HepG2 (cell line): Measurements from ENCODE around the gene P2RY8. TPM values are rescaled to one million over a fixed set of nuclear protein-coding genes. Genes with fewer than 3 reads are reported as not detected.
"Not testable (repeated sequence)": the region's sequence is repeated elsewhere in the genome, so short reads cannot be mapped to it uniquely, and the experiment has no call there.

ENCODE experiments used
- ATAC-seq: fragments of 200-7000 bp; cut with Tn5 transposase; 3 replicates; pipeline ENCODE4 v1.9.1; 2020; ENCODE audit warnings: mild to moderate bottlenecking, moderate library complexity
- BruUV-seq: library from RNA; stranded (reverse); fragments of 400-500 nt; replicated peaks from 2 replicates; lab custom pipeline; 2021; lab: Mats Ljungman, UMichigan
- CTCF ChIA-PET: fragments of 300-600 bp; formaldehyde crosslinking; extraction: SDS; loops from one replicate; lab custom pipeline; 2021; ENCODE audit warnings: low total read pairs, inconsistent platforms, low intra/inter-chr PET ratio; lab: Yijun Ruan, JAX
- POLR2A ChIA-PET: fragments of 350-600 bp; sonication (Branson Sonifier 250); formaldehyde crosslinking; loops from one replicate; lab custom pipeline; 2020; ENCODE audit warnings: antibody characterized with exemption, inconsistent platforms; lab: Yijun Ruan, JAX
- DNase-seq: peaks from one replicate; pipeline ENCODE4 v3.0.0-alpha.2; 2015; ENCODE audit warnings: low spot score
- FAIRE-seq: peaks from 3 replicates; lab custom pipeline; 2011; peaks lifted over from hg19 to GRCh38; lab: Jason Lieb, UNC
- H2AFZ ChIP-seq: one replicate; pipeline ENCODE4 v1.6.1; 2011; ENCODE audit warnings: low read length, inconsistent platforms
- H3K27ac ChIP-seq: fragments of 300-600 bp; 3 replicates; pipeline ENCODE4 v1.8.0; 2011; ENCODE audit warnings: mixed run types, mild to moderate bottlenecking, mixed read lengths, low read length, inconsistent platforms; ENCODE audit not compliant: insufficient read depth; ENCODE audit errors: extremely low read length
- H3K27me3 ChIP-seq, 2 experiments: fragments of 200-600 bp in 1 of 2; 2 replicates in 1 of 2; 3 replicates in 1 of 2; pipeline versions ENCODE4 v1.6.0 to v1.8.0; 2011; ENCODE audit warnings: low read length in 2 of 2, mild to moderate bottlenecking in 2 of 2, moderate library complexity in 2 of 2, inconsistent platforms in 1 of 2; ENCODE audit not compliant: insufficient read depth in 2 of 2, control insufficient read depth in 1 of 2
- H3K36me3 ChIP-seq, 2 experiments: fragments of 200-600 bp in 1 of 2; replicated peaks in 1 of 2; 2 replicates in 1 of 2; 3 replicates in 1 of 2; pipeline versions ENCODE4 v1.5.1 to v1.8.0; 2011; ENCODE audit warnings: low read length in 2 of 2, inconsistent platforms in 1 of 2; ENCODE audit not compliant: insufficient read depth in 2 of 2, control insufficient read depth in 1 of 2
- H3K4me1 ChIP-seq: 2 replicates; pipeline ENCODE4 v1.5.1; 2012; ENCODE audit warnings: low read length, inconsistent platforms; ENCODE audit not compliant: insufficient read depth
- H3K4me2 ChIP-seq: 2 replicates; pipeline ENCODE4 v1.6.0; 2011; ENCODE audit warnings: low read depth, low read length, inconsistent platforms
- H3K4me3 ChIP-seq, 3 experiments: fragments of 200-600 bp in 1 of 3; sonication (generic), shearing (Covaris generic) in 1 of 3; replicated peaks in 1 of 3; 2 replicates each; pipeline ENCODE4 v1.5.1; 2011 to 2016; ENCODE audit warnings: low read length in 3 of 3, inconsistent platforms in 2 of 3, low read depth in 2 of 3, mild to moderate bottlenecking in 2 of 3, control low read depth in 1 of 3, mixed read lengths in 1 of 3; ENCODE audit not compliant: insufficient read depth in 1 of 3
- H3K79me2 ChIP-seq: one replicate; pipeline ENCODE4 v1.6.1; 2011; ENCODE audit warnings: low read length, inconsistent platforms; ENCODE audit not compliant: insufficient read depth
- H3K9ac ChIP-seq: 2 replicates; pipeline ENCODE4 v1.6.0; 2011; ENCODE audit warnings: mild to moderate bottlenecking, low read depth, low read length, inconsistent platforms; ENCODE audit not compliant: insufficient read depth
- H3K9me3 ChIP-seq: 2 replicates; pipeline ENCODE4 v1.5.1; 2012; ENCODE audit warnings: mild to moderate bottlenecking, low read length
- H4K20me1 ChIP-seq: 2 replicates; pipeline ENCODE4 v1.6.0; 2011; ENCODE audit warnings: inconsistent platforms, mild to moderate bottlenecking, low read length, moderate library complexity; ENCODE audit not compliant: insufficient read depth
- ATRX ChIP-seq: sonication (generic); formaldehyde crosslinking; IDR thresholded peaks from 2 replicates; pipeline ENCODE4 v1.4.0; 2020; ENCODE audit warnings: missing genetic modification reagents, borderline replicate concordance
- GLMP ChIP-seq: sonication (generic); formaldehyde crosslinking; IDR thresholded peaks from 2 replicates; pipeline ENCODE4 v1.9.0; 2021; ENCODE audit warnings: missing genetic modification reagents, mild to moderate bottlenecking, borderline replicate concordance
- KMT2A ChIP-seq: sonication (generic); formaldehyde crosslinking; IDR thresholded peaks from 2 replicates; pipeline ENCODE4 v1.4.0; 2020; ENCODE audit warnings: missing genetic modification reagents
- NFIB ChIP-seq: sonication (generic); formaldehyde crosslinking; IDR thresholded peaks from 2 replicates; pipeline ENCODE4 v1.9.0; 2021; ENCODE audit warnings: missing genetic modification reagents, mild to moderate bottlenecking, borderline replicate concordance
- NFYB ChIP-seq: sonication (generic); formaldehyde crosslinking; IDR thresholded peaks from 2 replicates; pipeline ENCODE4 v1.4.0; 2020; ENCODE audit warnings: missing genetic modification reagents
- PCBP1 ChIP-seq: fragments of 200-400 bp; formaldehyde crosslinking; IDR thresholded peaks from 2 replicates; pipeline ENCODE4 v1.6.1; 2017; ENCODE audit warnings: mild to moderate bottlenecking, low read depth, low read length, borderline replicate concordance
- RFXANK ChIP-seq: IDR thresholded peaks from 2 replicates; pipeline ENCODE4 v1.6.1; 2016
- TOE1 ChIP-seq: sonication (generic); formaldehyde crosslinking; IDR thresholded peaks from 2 replicates; pipeline ENCODE4 v1.4.0; 2020; ENCODE audit warnings: mild to moderate bottlenecking, missing genetic modification reagents
- ZFP41 ChIP-seq: sonication (generic); formaldehyde crosslinking; IDR thresholded peaks from 2 replicates; pipeline ENCODE4 v1.4.0; 2020; ENCODE audit warnings: mild to moderate bottlenecking, missing genetic modification reagents, borderline replicate concordance
- ZFY ChIP-seq: sonication (generic); formaldehyde crosslinking; IDR thresholded peaks from 2 replicates; pipeline ENCODE4 v1.4.0; 2020; ENCODE audit warnings: missing genetic modification reagents
- ZNF879 ChIP-seq: sonication (generic); formaldehyde crosslinking; IDR thresholded peaks from 2 replicates; pipeline ENCODE4 v1.8.1; 2023; ENCODE audit warnings: missing genetic modification reagents
- ZNF883 ChIP-seq: sonication (generic); formaldehyde crosslinking; IDR thresholded peaks from 2 replicates; pipeline ENCODE4 v1.5.1; 2020; ENCODE audit warnings: mild to moderate bottlenecking, missing genetic modification reagents; ENCODE audit errors: not compliant biosample characterization
- ZSCAN25 ChIP-seq: sonication (generic); formaldehyde crosslinking; IDR thresholded peaks from 2 replicates; pipeline ENCODE4 v1.8.0; 2022; ENCODE audit warnings: mild to moderate bottlenecking, missing genetic modification reagents
- WGBS: methylation state at CpG from one replicate; pipeline ENCODE4 v1.1.6; 2017; ENCODE audit warnings: low lambda C conversion rate; 5-methylcytosine and 5-hydroxymethylcytosine counted together
- in situ Hi-C: cut with HindIII; loops from 2 replicates; pipeline ENCODE4 v1.10.0; 2017; ENCODE audit warnings: low pct_unique_long_range_greater_than_20kb; ENCODE audit not compliant: extremely low pct_ligation_motif_present
- intact Hi-C: fragments of 100-400 bp; cut with micrococcal nuclease; formaldehyde crosslinking; loops from one replicate; pipeline ENCODE4 v1.10.0; 2022; ENCODE audit not compliant: unreplicated experiment
- polyA plus RNA-seq, 8 experiments: library from polyadenylated mRNA; depleted of rRNA in 3 of 8; stranded (reverse) in 7 of 8; unstranded in 1 of 8; fragments of >200 nt; fragmentation: Illumina TruSeq in 4 of 8; extraction: Trizol in 4 of 8; gene quantifications; 2 replicates each; pipeline versions ENCODE4 v1.2.1 to v1.2.3, GENCODE V29; 2011 to 2016; ENCODE audit warnings: low read depth in 4 of 8, missing spikeins in 1 of 8, mixed read lengths in 1 of 8; ENCODE audit not compliant: insufficient read depth in 1 of 8
- total RNA-seq, 5 experiments: library from RNA; depleted of rRNA; stranded (reverse); fragments of >200 nt; fragmentation: Illumina TruSeq; extraction: Trizol; gene quantifications; 2 replicates each; pipeline ENCODE4 v1.2.3, GENCODE V29; 2016; ENCODE audit warnings: low read depth in 1 of 5
- TF ChIP-seq, protein P1 (sequence below): fragments of 450-650 bp; IDR thresholded peaks from 2 replicates; pipeline ENCODE4 v1.6.1; 2016

The P2RY8 gene
- total and polyA plus RNA-seq, 2 of the 13 experiments (the other 11 are each of a cell fraction or from before 2014, with no cell fraction given) = 1.0 to 1.3 TPM

DNA sequence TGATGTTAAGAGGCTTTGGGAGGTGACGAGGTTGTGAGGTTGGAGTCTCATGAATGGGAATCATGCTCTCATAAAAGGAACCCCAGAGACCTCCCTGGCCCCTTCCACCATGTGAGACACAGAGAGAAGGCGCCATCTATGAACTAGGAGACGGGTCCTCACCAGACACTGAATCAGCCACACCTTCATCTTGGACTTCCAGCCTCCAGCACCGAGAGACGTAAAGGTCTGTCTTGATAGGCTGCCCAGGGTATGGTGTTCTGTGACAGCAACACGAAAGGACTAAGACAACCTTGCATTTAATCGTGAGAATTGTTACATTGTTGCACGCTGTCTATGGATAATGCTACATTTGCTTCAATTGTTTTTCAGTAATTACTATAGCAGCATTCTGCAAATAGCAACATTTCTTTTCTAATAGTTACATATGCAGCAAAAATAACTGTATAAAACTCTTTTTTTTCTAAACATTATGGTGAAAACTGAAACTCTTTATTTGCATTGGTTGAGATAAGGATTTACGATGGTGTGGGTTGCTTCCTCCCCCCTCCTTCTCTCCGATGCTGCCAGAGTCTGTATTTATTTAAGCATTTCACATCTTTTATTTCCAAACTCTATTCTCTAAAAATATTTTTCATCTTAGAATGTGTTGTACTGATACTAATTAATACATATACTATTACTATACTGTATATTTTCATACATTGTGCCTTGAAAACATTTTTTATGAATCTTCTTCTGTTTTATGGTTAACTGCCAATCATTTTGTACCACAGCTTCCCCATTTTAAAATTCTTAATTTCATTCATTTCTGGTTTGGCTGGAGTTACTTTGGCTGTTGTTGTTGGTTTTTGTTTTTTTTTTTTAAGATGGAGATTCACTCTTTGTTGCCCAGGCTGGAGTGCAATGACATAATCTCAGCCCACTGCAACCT, 28.0 kb upstream of the P2RY8 start:
- FAIRE-seq (no peak), ATAC-seq (no peak), DNase-seq (no peak)
- Histone ChIP-seq H3K79me2 (no peaks in the 10 kb centered on the region), H3K36me3 (no peaks in the 10 kb centered on the region), H4K20me1 (no peaks in the 10 kb centered on the region), H3K27ac (no peak overlapping the region), H3K4me2 (no peak overlapping the region), H3K27me3 (no peaks in the 10 kb centered on the region; a peak in 1 of 5 replicates), H3K9ac (no peak overlapping the region), H3K9me3 (no peaks in the 10 kb centered on the region), H3K4me1 (no peaks in the 10 kb centered on the region), H3K4me3 (no peak overlapping the region), H2AFZ (no peak overlapping the region)
- in situ Hi-C loops = no loop called here
- POLR2A ChIA-PET = no interaction called here
- no TSS peak for BruUV-seq
- CTCF ChIA-PET = no interaction called here
- TF ChIP-seq GLMP (CRISPR knock-in tag) (no peak), RFXANK (CRISPR knock-in tag) (no peak), ZFY (no peak), ATRX (CRISPR knock-in tag) (no peak), ZSCAN25 (no peak), ZNF883 (CRISPR knock-in tag) (no peak), NFYB (CRISPR knock-in tag) (no peak), PCBP1 (no peak), TOE1 (CRISPR knock-in tag) (no peak), NFIB (CRISPR knock-in tag) (no peak), ZFP41 (CRISPR knock-in tag) (no peak), ZNF879 (no peak), KMT2A (CRISPR knock-in tag) (no peak)
- TF ChIP-seq, protein P1, sequence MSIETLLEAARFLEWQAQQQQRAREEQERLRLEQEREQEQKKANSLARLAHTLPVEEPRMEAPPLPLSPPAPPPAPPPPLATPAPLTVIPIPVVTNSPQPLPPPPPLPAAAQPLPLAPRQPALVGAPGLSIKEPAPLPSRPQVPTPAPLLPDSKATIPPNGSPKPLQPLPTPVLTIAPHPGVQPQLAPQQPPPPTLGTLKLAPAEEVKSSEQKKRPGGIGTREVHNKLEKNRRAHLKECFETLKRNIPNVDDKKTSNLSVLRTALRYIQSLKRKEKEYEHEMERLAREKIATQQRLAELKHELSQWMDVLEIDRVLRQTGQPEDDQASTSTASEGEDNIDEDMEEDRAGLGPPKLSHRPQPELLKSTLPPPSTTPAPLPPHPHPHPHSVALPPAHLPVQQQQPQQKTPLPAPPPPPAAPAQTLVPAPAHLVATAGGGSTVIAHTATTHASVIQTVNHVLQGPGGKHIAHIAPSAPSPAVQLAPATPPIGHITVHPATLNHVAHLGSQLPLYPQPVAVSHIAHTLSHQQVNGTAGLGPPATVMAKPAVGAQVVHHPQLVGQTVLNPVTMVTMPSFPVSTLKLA = no peak
- WGBS = 8% methylated on average over 6 of the region's 10 CpGs
- intact Hi-C loops = no loop called here

DNA sequence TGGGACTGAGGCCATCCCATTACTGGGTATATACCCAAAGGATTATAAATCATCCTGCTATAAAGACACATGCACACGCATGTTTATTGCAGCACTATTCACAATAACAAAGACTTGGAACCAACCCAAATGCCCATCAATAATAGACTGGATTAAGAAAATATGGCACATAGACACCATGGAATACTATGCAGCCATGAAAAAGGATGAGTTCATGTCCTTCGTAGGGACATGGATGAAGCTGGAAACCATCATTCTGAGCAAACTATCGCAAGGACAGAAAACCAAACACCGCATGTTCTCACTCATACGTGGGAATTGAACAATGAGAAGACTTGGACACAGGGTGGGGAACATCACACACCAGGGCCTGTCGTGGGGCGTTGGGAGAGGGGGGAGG, 27.1 kb upstream of the P2RY8 start:
- H4K20me1 ChIP-seq, ATAC-seq, H3K36me3 ChIP-seq, POLR2A ChIA-PET, H3K27ac ChIP-seq, H3K9me3 ChIP-seq, H3K4me3 ChIP-seq, H3K79me2 ChIP-seq, H3K9ac ChIP-seq, intact Hi-C loops, BruUV-seq, CTCF ChIA-PET, in situ Hi-C loops, H3K27me3 ChIP-seq, FAIRE-seq, DNase-seq, H3K4me2 ChIP-seq, H2AFZ ChIP-seq, H3K4me1 ChIP-seq: not testable (repeated sequence)
- WGBS = 63% methylated on average over 7 of the region's 7 CpGs
